Osteocyte (in vitro differentiated cells): ENCODE measurements around the gene TMEM236. TPM values are rescaled to one million over a fixed set of nuclear protein-coding genes. Genes with fewer than 3 reads are reported as not detected.
"Not testable (repeated sequence)": the region's sequence is repeated elsewhere in the genome, so short reads cannot be mapped to it uniquely, and the experiment has no call there.

Experiments used
- DNase-seq: peaks from one replicate; pipeline ENCODE4 v3.0.0; 2021; ENCODE audit warnings: mixed read lengths; ENCODE audit not compliant: unreplicated experiment; ENCODE audit errors: extremely low spot score
- H3K27ac Mint-ChIP-seq: one replicate; pipeline ENCODE4 v1.8.0; 2021; ENCODE audit warnings: mild to moderate bottlenecking, mixed read lengths; ENCODE audit not compliant: unreplicated experiment
- H3K27me3 Mint-ChIP-seq: one replicate; pipeline ENCODE4 v1.8.0; 2021; ENCODE audit warnings: mixed read lengths; ENCODE audit not compliant: unreplicated experiment
- H3K36me3 Mint-ChIP-seq: one replicate; pipeline ENCODE4 v1.8.0; 2021; ENCODE audit warnings: mixed read lengths; ENCODE audit not compliant: unreplicated experiment
- H3K4me1 Mint-ChIP-seq: one replicate; pipeline ENCODE4 v1.8.0; 2021; ENCODE audit warnings: mixed read lengths; ENCODE audit not compliant: unreplicated experiment
- H3K4me3 Mint-ChIP-seq: one replicate; pipeline ENCODE4 v1.8.0; 2021; ENCODE audit warnings: mild to moderate bottlenecking, moderate library complexity, mixed read lengths; ENCODE audit not compliant: unreplicated experiment
- H3K9me3 Mint-ChIP-seq: one replicate; pipeline ENCODE4 v1.8.0; 2021; ENCODE audit warnings: mixed read lengths; ENCODE audit not compliant: unreplicated experiment
- CTCF ChIP-seq: fragments of 200-600 bp; sonication (generic); IDR thresholded peaks from 2 replicates; pipeline ENCODE4 v1.5.0; 2021; ENCODE audit warnings: antibody characterized with exemption, mild to moderate bottlenecking, moderate library complexity
- total RNA-seq: library from RNA; stranded (reverse); gene quantifications from 2 replicates; pipeline ENCODE4 v1.2.1, GENCODE V29; 2021

TMEM236 gene
- total RNA-seq, 1 donor from 2014 or later: 0.11 TPM

GRCh38 chr10:17712053-17712452, 39.9 kb upstream of the TMEM236 start:
- H3K4me1 Mint-ChIP-seq: peaks cover 2% of the 10 kb centered on the region
- TF ChIP-seq CTCF: no peak
- H3K27me3 Mint-ChIP-seq: no peaks in the 10 kb centered on the region
- peaks cover 56% of the 10 kb centered on the region for H3K36me3 Mint-ChIP-seq
- DNase-seq: no peak
- no peak overlapping the region for H3K27ac Mint-ChIP-seq
- H3K4me3 Mint-ChIP-seq: no peak overlapping the region
- H3K9me3 Mint-ChIP-seq: no peaks in the 10 kb centered on the region

GRCh38 chr10:17712717-17713471, 39.1 kb upstream of the TMEM236 start:
- Mint-ChIP-seq H3K36me3 (peaks cover 58% of the 10 kb centered on the region), H3K4me3 (peak overlapping the region; percentile 57), H3K27me3 (no peaks in the 10 kb centered on the region), H3K27ac (no peak overlapping the region), H3K4me1 (peaks cover 2% of the 10 kb centered on the region), H3K9me3 (no peaks in the 10 kb centered on the region)
- DNase-seq: no peak
- no peak for TF ChIP-seq CTCF

GRCh38 chr10:17713758-17714157, 38.2 kb upstream of the TMEM236 start:
- H3K27me3 Mint-ChIP-seq: no peaks in the 10 kb centered on the region
- TF ChIP-seq CTCF: no peak
- H3K4me1 Mint-ChIP-seq: peaks cover 2% of the 10 kb centered on the region
- no peaks in the 10 kb centered on the region for H3K9me3 Mint-ChIP-seq
- no peak overlapping the region for H3K27ac Mint-ChIP-seq
- no peak overlapping the region for H3K4me3 Mint-ChIP-seq
- H3K36me3 Mint-ChIP-seq: peaks cover 60% of the 10 kb centered on the region
- no peak for DNase-seq

- Mint-ChIP-seq H3K27ac (no peak overlapping the region), H3K9me3 (peaks cover 5% of the 10 kb centered on the region), H3K4me3 (no peak overlapping the region), H3K27me3 (no peaks in the 10 kb centered on the region), H3K36me3 (peaks cover 53% of the 10 kb centered on the region), H3K4me1 (peaks cover 2% of the 10 kb centered on the region)
- no peak for DNase-seq
- TF ChIP-seq CTCF: no peak
Observed at GRCh38 chr10:17716161-17716560, 35.8 kb upstream of the TMEM236 start.

- H3K27ac Mint-ChIP-seq, H3K4me1 Mint-ChIP-seq, H3K27me3 Mint-ChIP-seq, H3K4me3 Mint-ChIP-seq, H3K9me3 Mint-ChIP-seq, DNase-seq: not testable (repeated sequence)
- peaks cover 29% of the 10 kb centered on the region for H3K36me3 Mint-ChIP-seq
Observed at GRCh38 chr10:17722317-17723014, 29.5 kb upstream of the TMEM236 start.
